NCI-H69 (cell line): Measurements from ENCODE around the gene HDAC4.

ENCODE experiments used
- DNase-seq: peaks from one replicate; lab custom pipeline; 2025; lab: John Stamatoyannopoulos, UW

HDAC4 gene

GRCh38 chr2:239200646-239201530 lies 199.9 kb downstream of the HDAC4 start:
- no peak for DNase-seq

- no peak for DNase-seq
Observed at GRCh38 chr2:239199041-239199768, 201.6 kb downstream of the HDAC4 start.

DNA sequence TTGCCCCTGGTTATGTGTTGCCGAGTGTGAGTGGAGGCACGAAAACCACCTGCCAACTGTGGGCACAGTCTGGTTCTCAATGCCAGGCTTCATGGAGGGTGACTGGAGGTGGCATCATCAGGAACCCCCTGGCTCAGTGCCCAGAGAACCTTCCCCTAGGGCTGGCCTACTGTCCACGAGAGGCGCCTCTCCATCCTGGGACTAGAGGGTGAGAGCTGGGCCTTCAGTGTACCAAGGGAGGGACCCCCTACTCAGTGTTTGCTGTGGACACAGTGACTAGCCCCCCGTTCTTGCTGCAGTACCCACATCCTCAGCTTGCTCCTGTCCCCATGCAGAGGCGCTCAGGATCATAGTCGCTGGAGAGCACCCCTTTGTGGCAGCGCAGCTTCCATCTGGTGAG lies 202.6 kb downstream of the HDAC4 start:
- no peak for DNase-seq

DNA sequence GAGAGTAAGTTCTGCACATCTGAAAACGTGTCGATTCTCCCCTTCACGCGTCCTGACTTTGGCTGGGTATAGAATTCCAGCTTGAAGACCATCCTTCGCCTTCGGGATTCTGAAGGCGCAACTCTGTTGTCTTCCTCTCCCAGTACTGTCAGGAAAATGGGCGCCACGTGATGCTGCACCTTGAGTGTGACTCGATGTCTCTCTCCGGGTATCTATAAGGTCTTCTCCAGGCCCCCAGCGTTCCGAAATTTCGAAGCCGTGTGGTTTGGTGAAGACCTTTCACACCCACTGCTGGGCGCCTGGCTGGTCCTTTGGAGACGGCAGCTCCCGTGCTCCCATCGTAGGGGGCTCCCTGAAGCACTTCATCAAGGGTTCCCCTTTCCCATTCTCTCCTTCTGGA lies 203.7 kb downstream of the HDAC4 start:
- no peak for DNase-seq

DNA sequence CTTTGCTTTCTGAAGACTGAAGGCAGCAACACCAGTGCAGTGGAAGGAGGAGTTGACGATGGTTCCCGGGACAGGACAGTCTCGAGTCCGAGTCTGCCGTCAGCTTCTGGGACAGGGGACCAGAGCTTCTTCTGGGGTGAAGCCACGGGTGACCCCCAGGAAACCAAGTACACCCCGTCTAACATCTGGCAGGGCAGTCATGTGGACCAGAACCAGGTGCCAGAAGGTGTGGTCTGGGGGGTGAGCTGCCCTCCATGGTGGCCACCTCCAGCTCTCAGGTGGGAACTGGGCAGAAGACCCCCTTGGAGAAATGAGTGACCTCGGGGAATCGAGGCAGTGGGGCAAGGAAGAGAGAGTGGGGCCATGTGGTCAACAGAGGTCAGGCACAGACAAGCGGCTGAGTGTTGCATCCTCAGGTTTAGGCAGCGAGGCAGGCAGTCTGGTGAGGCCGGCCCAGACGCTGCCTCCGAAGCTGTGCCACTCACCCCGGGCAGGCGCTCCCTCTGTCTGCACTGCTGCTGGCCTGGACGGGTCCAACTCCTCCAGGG lies 204.3 kb downstream of the HDAC4 start:
- DNase-seq: no peak

DNA sequence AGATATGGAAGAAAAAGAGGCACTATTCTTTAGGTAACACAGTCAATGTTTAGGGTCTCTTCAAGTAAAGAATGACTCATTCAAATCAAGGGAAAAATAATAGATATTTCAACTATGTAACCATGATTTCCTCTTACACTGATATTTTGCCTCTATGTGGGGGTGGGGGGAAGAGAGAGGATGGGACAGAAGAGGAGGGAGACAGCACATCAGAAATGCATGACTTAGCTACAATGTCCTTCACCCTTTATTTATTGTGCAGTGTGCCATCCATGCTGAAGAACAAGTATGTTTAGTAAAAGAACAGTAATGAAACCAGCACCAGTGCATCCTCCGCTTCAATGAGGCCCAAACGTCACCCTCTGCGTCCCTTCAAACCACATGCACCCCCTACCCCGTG lies 204.8 kb downstream of the HDAC4 start:
- no peak for DNase-seq

GRCh38 chr2:239195318-239195871 lies 205.4 kb downstream of the HDAC4 start:
- DNase-seq: no peak

- no peak for DNase-seq
Observed at GRCh38 chr2:239194731-239195317, 206.0 kb downstream of the HDAC4 start.

- peak; percentile 2 for DNase-seq
Observed at GRCh38 chr2:239193925-239194677, 206.7 kb downstream of the HDAC4 start.

DNA sequence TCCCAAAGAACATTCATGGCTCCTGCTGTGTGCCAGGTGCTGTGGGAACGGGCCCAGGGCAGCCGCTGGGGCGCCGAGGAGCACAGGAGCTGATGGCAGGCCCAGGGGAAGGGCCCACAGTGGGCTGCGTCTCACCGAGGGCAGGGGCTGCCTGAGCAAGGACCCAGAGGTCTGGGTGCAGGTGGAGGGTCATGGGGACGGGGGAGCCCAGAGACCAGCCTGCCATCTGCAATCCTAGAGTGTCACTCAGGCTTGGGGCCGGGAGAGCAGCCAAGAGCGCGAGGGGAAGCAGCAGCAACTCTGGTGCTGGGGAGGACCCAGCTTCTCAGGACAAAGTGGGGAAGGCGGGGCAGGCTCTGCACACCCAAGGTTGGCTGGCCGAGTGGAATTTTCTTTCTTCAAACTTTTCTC lies 207.4 kb downstream of the HDAC4 start:
- DNase-seq: no peak

DNA sequence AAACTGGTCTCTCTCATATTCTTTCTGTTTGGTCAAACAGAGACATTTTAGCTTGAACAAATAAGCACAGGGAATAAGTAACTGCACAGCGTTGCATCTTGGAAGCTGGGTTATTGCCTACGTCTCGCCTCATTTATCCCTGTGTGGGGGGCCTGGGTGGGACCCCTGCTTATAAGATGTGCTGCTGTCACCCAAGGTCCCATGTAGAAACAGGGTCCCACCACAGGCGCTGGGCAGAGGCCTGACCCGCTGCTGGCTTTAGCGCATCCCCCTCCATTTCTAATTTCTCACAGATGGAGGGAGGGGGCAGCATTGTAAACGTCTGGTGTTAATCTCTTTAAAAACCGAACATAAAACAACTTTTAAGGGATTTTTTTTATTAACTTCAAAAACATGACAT lies 207.8 kb downstream of the HDAC4 start:
- no peak for DNase-seq

DNA sequence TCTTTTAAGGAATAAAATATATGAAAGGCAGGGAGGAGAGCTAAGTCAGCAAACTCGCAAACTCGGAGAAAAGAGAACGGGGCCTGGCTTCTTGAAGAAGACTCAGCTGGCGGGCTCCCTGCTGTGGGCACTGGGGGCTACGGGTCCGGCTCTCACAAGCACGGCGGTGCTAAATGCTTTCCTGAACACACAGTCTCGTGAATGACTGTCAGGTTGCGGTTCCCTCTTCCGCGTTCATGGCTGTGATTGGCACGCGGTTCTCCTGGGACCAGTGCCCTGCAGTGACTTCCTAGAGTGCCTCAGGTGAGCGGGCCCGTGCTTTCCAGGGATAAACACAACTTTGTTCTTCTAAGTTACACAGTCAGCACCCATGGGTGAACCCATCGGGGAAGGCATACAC lies 208.4 kb downstream of the HDAC4 start:
- no peak for DNase-seq

DNA sequence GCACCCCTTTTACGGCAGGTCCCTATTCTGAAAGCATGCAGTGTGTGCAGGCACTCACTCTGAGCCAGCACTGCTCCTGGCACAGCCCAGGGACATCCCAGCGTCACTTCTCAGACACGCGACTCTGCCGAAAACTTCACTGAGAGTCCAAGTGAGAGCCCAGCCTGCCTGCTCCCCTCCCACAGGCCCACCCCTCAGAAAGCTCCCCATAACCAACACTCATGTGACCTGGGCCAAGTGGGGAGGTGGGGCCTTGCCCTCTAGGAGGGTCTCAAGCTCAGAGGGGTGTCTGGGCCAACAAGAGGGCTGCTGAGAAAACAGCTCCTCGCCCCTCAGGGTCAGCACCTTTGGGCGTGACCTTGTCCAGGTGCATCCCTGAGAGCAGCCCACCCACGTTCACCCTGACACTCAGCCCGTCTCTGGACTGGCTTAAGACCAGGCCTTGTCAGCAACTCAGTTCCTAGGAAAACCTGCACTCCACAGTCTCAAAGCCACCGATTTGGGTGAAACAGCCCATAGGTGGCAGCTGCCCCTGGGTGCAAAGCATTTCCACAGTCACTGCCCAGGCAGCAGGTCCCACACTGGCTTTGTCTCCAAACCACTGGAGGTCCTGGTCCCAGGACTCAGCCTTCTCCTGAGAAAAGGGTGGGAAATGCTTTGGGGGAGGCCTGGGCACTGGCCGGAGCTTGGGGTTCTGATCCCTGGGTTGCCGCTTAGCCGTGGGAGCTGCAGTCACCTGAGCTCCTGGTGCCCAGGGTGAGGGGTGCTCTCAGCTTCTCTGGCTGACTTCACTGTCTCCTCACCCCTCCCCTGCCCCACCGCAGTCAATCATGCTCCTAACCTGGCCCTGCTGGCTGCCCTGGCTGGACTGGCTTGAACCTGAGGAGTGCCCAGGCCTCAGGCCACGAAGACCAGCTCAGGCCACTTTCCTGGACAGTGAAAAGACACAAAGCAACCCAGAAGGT lies 209.6 kb downstream of the HDAC4 start:
- no peak for DNase-seq

DNA sequence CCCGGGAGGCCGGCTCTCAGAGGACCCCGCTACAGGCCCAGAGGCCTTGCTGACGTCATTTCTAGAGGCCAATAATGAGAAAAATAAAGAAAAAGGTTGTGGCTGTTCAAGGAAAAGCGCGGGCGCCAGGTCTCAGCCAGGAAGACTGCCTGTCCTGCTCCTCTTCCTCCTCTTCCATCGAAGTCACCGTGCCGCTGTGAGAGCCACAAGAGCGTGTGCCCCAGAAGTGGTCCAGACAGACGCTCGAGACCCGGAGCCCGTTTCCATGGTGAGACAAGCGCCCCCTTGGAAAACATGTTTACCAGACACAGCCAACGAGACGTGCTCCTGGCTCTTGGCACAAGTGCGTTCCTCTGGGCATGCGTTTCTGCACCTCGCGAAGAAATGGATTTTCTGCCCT lies 210.5 kb downstream of the HDAC4 start:
- no peak for DNase-seq

DNA sequence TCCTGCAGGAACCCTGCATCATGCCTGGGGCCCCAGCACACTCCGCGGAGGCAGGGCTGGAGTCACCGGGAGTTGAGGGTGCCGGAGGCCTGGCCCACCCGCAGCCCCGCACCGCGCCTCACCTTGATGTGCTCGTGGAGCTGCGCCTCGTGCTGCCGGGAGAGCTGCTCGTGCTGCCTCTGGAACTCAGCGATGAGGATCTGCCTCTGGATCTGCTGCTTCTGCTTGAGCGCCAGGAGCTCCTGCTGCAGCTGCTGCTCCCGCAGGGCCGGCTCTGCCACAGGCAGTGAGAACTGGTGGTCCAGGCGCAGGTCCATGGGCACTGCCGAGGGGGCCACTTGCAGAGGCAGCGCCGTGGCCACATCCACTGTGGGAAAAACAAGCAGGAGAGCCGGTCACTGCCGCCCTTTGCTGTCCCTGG lies 211.1 kb downstream of the HDAC4 start:
- no peak for DNase-seq

DNA sequence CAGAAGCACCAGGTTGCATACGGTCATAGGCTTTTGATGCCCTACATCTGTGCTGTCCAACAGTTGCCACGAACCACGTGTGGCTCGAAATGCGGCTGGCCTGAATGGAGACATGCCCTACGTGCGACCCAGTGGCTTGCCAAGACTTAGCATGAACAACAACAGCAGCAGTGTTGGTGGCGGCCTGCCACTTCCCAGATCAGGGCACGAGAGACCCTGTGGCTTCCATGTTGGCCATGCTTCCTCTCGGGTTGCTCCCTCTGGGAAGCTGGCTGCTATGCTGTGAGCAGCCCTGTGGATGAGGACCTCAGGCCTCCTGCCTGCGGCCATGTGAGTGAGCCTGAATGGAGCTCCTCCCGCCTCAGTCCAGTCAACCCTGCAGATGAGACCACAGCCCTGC lies 212.3 kb downstream of the HDAC4 start:
- no peak for DNase-seq

GRCh38 chr2:239187464-239188253 lies 213.2 kb downstream of the HDAC4 start:
- DNase-seq: no peak

DNA sequence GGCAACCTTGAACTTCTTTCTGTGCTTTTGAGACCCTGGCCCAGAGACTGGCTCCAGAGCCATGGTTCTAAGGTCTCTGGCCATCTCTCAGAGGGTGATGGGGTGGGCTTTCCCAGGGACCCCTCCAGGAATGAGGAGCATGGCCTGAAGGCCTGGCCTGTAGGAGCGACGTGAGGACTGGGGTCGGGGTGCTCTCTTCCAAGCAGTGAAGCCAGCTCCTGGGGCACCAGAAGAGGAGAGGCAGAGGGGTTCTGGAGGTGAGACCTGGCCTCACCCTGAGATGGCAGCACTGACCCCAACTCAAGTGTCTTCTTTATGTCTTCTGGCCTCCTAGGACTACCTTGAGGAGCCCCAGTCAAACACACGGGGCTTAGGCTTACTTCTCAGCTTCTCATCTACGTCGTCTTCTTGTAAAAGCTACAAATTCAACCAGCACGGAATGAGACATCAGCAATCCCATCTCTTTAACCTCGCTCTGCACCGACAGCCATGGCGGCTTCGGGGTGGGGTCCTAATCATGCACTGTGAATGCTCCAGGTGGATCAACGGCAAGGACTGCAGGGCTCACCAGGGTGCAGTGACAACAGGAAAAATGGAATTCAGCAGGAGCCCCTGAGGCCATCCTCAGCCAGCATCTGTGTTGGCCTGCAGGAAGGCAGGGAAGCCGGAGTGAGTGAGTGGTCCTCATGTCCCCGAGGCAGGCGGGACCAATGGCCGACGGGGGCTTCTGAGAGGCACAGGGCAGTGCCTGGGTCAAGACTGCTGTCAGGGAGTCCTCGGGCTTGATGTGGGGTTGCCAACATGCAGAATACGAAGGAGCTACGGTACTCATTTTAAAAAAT lies 214.1 kb downstream of the HDAC4 start:
- no peak for DNase-seq
